ENCODE data around the gene GAL3ST2. TPM values are rescaled to one million over a fixed set of nuclear protein-coding genes. Genes with fewer than 3 reads are reported as not detected.

Gene GAL3ST2
- polyA plus RNA-seq, 1 donor from 2014 or later, result not detected

- Histone ChIP-seq H3K4me2 (ENCODE audit: low read length) (no peak overlapping the region), H3K9me3 (ENCODE audit: low read length) (no peaks in the 10 kb centered on the region), H3K27me3 (ENCODE audit: insufficient read depth, low read depth, low read length) (no peaks in the 10 kb centered on the region), H3K4me3 (ENCODE audit: low read length) (no peak overlapping the region), H3K27ac (ENCODE audit: low read length) (no peak overlapping the region), H3K36me3 (ENCODE audit: insufficient read depth, low read length) (no peaks in the 10 kb centered on the region), H3F3A (ENCODE audit: insufficient read depth, low read length, poor library complexity, severe bottlenecking) (no peaks in the 10 kb centered on the region), H2AFZ (ENCODE audit: low read depth, low read length) (no peak overlapping the region), H3K9ac (ENCODE audit: low read length) (no peak overlapping the region), H3K9me2 (ENCODE audit: insufficient read depth, low read length) (no peaks in the 10 kb centered on the region), H3K79me2 (replicated peaks; ENCODE audit: insufficient read depth, low read length) (no peaks in the 10 kb centered on the region), H4K20me1 (ENCODE audit: insufficient read depth) (no peaks in the 10 kb centered on the region)
- TF ChIP-seq EZH2 (IDR thresholded peaks at IDR 0.05; ENCODE audit: borderline replicate concordance, insufficient read depth, low read length, poor library complexity, severe bottlenecking) (no peak), TAF1 (IDR thresholded peaks at IDR 0.05; ENCODE audit: low read depth) (no peak), EP300 (conservative IDR thresholded peaks at IDR 0.05; ENCODE audit: poor library complexity, severe bottlenecking) (no peak), SMC3 (conservative IDR thresholded peaks at IDR 0.05; ENCODE audit: poor library complexity) (no peak), POLR2AphosphoS5 (IDR thresholded peaks at IDR 0.05) (no peak), MXI1 (conservative IDR thresholded peaks at IDR 0.05; ENCODE audit: poor library complexity, severe bottlenecking) (no peak), REST (IDR thresholded peaks at IDR 0.05; ENCODE audit: borderline replicate concordance) (no peak), RAD21 (conservative IDR thresholded peaks at IDR 0.05) (no peak), CTCF (IDR thresholded peaks at IDR 0.05; ENCODE audit: poor library complexity, severe bottlenecking) (no peak)
Measured at GRCh38 chr2:241739177-241739576, 37.4 kb upstream of the GAL3ST2 start.

- no peak overlapping the region for H3K4me3 ChIP-seq (ENCODE audit: low read length)
- no peaks in the 10 kb centered on the region for H3K9me2 ChIP-seq (ENCODE audit: insufficient read depth, low read length)
- H3K9ac ChIP-seq (ENCODE audit: low read length), result no peak overlapping the region
- no peak overlapping the region for H3K4me2 ChIP-seq (ENCODE audit: low read length)
- no peaks in the 10 kb centered on the region for H3K79me2 ChIP-seq (replicated peaks; ENCODE audit: insufficient read depth, low read length)
- H2AFZ ChIP-seq (ENCODE audit: low read depth, low read length), result no peak overlapping the region
- H3K36me3 ChIP-seq (ENCODE audit: insufficient read depth, low read length), result no peaks in the 10 kb centered on the region
- no peaks in the 10 kb centered on the region for H3F3A ChIP-seq (ENCODE audit: insufficient read depth, low read length, poor library complexity, severe bottlenecking)
- TF ChIP-seq TAF1 (IDR thresholded peaks at IDR 0.05; ENCODE audit: low read depth), result no peak
- no peak for TF ChIP-seq CTCF (IDR thresholded peaks at IDR 0.05; ENCODE audit: poor library complexity, severe bottlenecking)
- no peak for TF ChIP-seq SMC3 (conservative IDR thresholded peaks at IDR 0.05; ENCODE audit: poor library complexity)
- TF ChIP-seq EP300 (conservative IDR thresholded peaks at IDR 0.05; ENCODE audit: poor library complexity, severe bottlenecking), result no peak
- TF ChIP-seq EZH2 (IDR thresholded peaks at IDR 0.05; ENCODE audit: borderline replicate concordance, insufficient read depth, low read length, poor library complexity, severe bottlenecking), result no peak
- no peak for TF ChIP-seq RAD21 (conservative IDR thresholded peaks at IDR 0.05)
- TF ChIP-seq REST (IDR thresholded peaks at IDR 0.05; ENCODE audit: borderline replicate concordance), result no peak
- TF ChIP-seq POLR2AphosphoS5 (IDR thresholded peaks at IDR 0.05), result no peak
- TF ChIP-seq MXI1 (conservative IDR thresholded peaks at IDR 0.05; ENCODE audit: poor library complexity, severe bottlenecking), result no peak
- no peaks in the 10 kb centered on the region for H3K27me3 ChIP-seq (ENCODE audit: insufficient read depth, low read depth, low read length)
- no peaks in the 10 kb centered on the region for H4K20me1 ChIP-seq (ENCODE audit: insufficient read depth)
- no peaks in the 10 kb centered on the region for H3K9me3 ChIP-seq (ENCODE audit: low read length)
- H3K27ac ChIP-seq (ENCODE audit: low read length), result no peak overlapping the region
Measured at GRCh38 chr2:241739651-241740050, 37.0 kb upstream of the GAL3ST2 start.

Measured in neural cell (in vitro differentiated cells).